DND-41 (cell line): ENCODE measurements around the gene CCDC201.

Experiments
- ATAC-seq: fragments of 200-7000 bp; cut with Tn5 transposase; 3 replicates; pipeline ENCODE4 v1.9.1; 2021; ENCODE audit warnings: low read depth; ENCODE audit not compliant: insufficient read depth
- DNase-seq: peaks from one replicate; pipeline ENCODE4 v3.0.0-alpha.2; 2020
- H2AFZ ChIP-seq: 2 replicates; pipeline ENCODE4 v1.6.0; 2012; ENCODE audit warnings: low read depth, low read length
- H3K27ac ChIP-seq: 2 replicates; pipeline ENCODE4 v1.5.1; 2012; ENCODE audit warnings: low read length, inconsistent platforms
- H3K27me3 ChIP-seq: fragments of 200-600 bp; sonication (generic); 2 replicates; pipeline ENCODE4 v1.6.0; 2012; ENCODE audit warnings: low read length, mild to moderate bottlenecking, inconsistent platforms; ENCODE audit not compliant: insufficient read depth, poor library complexity
- H3K36me3 ChIP-seq: 2 replicates; pipeline ENCODE4 v1.5.1; 2012; ENCODE audit warnings: low read length, inconsistent platforms; ENCODE audit not compliant: insufficient read depth
- H3K4me1 ChIP-seq: 2 replicates; pipeline ENCODE4 v1.5.1; 2012; ENCODE audit warnings: mild to moderate bottlenecking, low read length; ENCODE audit not compliant: insufficient read depth
- H3K4me2 ChIP-seq: 2 replicates; pipeline ENCODE4 v1.6.0; 2012; ENCODE audit warnings: mild to moderate bottlenecking, moderate library complexity, low read length, inconsistent platforms; ENCODE audit not compliant: insufficient read depth
- H3K4me3 ChIP-seq, 2 experiments: fragments of 200-600 bp in 1 of 2; shearing (Covaris generic) in 1 of 2; 2 replicates each; pipeline ENCODE4 v1.5.1; 2012 to 2016; ENCODE audit warnings: inconsistent platforms in 2 of 2, low read length in 2 of 2, mild to moderate bottlenecking in 2 of 2, low read depth in 1 of 2, moderate library complexity in 1 of 2
- H3K79me2 ChIP-seq: 2 replicates; pipeline ENCODE4 v1.6.0; 2012; ENCODE audit warnings: low read length, inconsistent platforms; ENCODE audit not compliant: insufficient read depth
- H3K9ac ChIP-seq: 2 replicates; pipeline ENCODE4 v1.6.0; 2012; ENCODE audit warnings: low read depth, mild to moderate bottlenecking, inconsistent platforms, low read length, moderate library complexity
- H3K9me3 ChIP-seq: 2 replicates; pipeline ENCODE4 v1.5.1; 2012; ENCODE audit warnings: low read length, moderate library complexity, mild to moderate bottlenecking, inconsistent platforms; ENCODE audit not compliant: insufficient read depth, severe bottlenecking
- H4K20me1 ChIP-seq: 2 replicates; pipeline ENCODE4 v1.6.0; 2012; ENCODE audit warnings: low read length; ENCODE audit not compliant: insufficient read depth
- EZH2 ChIP-seq: IDR thresholded peaks from 3 replicates; pipeline ENCODE4 v1.6.1; 2012; ENCODE audit warnings: borderline replicate concordance, low read depth, mild to moderate bottlenecking, moderate library complexity, low read length, inconsistent platforms; ENCODE audit not compliant: severe bottlenecking
- TF ChIP-seq, protein P1 (sequence below): IDR thresholded peaks from 2 replicates; pipeline ENCODE4 v1.5.1; 2012; ENCODE audit warnings: borderline replicate concordance, low read length, moderate library complexity, mild to moderate bottlenecking; ENCODE audit not compliant: poor library complexity, severe bottlenecking; ENCODE audit errors: extremely low read depth

Gene CCDC201

DNA sequence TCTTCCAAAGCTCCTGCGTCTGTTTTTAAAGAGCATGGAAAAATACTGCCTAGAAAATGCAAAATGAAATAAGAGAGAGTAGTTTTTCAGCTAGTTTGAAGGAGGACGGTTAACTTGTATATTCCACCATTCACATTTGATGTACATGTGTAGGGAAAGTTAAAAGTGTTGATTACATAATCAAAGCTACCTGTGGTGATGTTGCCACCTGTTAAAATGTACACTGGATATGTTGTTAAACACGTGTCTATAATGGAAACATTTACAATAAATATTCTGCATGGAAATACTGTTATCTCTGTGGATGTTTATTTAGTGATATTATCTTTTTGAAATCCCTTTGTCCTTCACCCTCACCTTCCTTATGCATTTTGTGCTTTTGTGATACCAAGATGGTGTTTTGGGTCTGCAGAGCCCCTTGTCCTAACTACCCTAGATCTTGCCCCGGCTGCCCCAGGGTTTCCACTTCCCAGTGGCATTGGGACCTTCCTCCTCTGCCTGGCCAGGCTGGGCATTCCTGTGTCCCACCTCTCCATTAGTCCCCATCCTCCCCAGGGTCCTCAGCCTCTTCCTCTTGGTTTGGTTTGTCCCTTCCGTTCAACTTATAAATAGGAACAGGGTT lies 20.6 kb upstream of the CCDC201 start:
- H3K9me3 ChIP-seq, result no peaks in the 10 kb centered on the region
- DNase-seq (no peak), ATAC-seq (no peak)

DNA sequence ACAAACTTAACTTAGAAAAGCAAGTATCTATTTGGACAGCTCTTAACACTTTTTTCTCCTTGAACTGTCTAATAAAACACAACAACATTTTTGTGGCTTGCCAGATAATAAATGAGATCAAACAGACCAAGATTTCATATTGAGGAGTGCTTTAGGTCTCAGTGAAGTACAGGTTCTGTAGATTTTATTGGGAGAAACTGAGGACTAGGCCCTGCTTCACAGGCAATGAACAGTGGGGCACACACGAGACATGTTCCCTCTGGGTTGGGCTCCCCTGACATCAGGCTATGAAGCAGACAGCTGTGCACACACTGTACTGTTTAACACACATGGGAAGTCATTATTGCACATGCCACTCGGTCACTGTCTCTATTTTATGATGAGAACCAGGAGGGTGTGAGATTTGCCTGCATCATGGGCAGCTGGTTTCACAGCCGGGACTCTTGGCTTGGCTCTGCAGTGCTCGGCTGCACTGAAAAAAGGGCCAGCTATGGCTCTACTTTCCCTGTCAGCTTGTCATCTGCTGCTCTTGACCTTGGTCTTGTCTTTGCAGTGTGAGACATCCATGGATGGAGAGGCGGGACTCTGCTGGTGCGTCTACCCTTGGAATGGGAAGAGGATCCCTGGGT lies 19.6 kb upstream of the CCDC201 start:
- no peaks in the 10 kb centered on the region for H3K36me3 ChIP-seq
- ATAC-seq, result no peak

More for the DNA sequence above, 20.6 kb upstream of the CCDC201 start:
- Histone ChIP-seq H3K4me3 (no peak overlapping the region), H3K36me3 (no peaks in the 10 kb centered on the region), H2AFZ (no peak overlapping the region), H3K4me2 (no peak overlapping the region), H3K79me2 (no peaks in the 10 kb centered on the region), H4K20me1 (no peaks in the 10 kb centered on the region), H3K4me1 (no peaks in the 10 kb centered on the region), H3K9ac (no peak overlapping the region), H3K27ac (no peak overlapping the region), H3K27me3 (peaks cover 15% of the 10 kb centered on the region)
- no peak for TF ChIP-seq EZH2
- TF ChIP-seq, protein P1, sequence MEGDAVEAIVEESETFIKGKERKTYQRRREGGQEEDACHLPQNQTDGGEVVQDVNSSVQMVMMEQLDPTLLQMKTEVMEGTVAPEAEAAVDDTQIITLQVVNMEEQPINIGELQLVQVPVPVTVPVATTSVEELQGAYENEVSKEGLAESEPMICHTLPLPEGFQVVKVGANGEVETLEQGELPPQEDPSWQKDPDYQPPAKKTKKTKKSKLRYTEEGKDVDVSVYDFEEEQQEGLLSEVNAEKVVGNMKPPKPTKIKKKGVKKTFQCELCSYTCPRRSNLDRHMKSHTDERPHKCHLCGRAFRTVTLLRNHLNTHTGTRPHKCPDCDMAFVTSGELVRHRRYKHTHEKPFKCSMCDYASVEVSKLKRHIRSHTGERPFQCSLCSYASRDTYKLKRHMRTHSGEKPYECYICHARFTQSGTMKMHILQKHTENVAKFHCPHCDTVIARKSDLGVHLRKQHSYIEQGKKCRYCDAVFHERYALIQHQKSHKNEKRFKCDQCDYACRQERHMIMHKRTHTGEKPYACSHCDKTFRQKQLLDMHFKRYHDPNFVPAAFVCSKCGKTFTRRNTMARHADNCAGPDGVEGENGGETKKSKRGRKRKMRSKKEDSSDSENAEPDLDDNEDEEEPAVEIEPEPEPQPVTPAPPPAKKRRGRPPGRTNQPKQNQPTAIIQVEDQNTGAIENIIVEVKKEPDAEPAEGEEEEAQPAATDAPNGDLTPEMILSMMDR, result no peak

DNA sequence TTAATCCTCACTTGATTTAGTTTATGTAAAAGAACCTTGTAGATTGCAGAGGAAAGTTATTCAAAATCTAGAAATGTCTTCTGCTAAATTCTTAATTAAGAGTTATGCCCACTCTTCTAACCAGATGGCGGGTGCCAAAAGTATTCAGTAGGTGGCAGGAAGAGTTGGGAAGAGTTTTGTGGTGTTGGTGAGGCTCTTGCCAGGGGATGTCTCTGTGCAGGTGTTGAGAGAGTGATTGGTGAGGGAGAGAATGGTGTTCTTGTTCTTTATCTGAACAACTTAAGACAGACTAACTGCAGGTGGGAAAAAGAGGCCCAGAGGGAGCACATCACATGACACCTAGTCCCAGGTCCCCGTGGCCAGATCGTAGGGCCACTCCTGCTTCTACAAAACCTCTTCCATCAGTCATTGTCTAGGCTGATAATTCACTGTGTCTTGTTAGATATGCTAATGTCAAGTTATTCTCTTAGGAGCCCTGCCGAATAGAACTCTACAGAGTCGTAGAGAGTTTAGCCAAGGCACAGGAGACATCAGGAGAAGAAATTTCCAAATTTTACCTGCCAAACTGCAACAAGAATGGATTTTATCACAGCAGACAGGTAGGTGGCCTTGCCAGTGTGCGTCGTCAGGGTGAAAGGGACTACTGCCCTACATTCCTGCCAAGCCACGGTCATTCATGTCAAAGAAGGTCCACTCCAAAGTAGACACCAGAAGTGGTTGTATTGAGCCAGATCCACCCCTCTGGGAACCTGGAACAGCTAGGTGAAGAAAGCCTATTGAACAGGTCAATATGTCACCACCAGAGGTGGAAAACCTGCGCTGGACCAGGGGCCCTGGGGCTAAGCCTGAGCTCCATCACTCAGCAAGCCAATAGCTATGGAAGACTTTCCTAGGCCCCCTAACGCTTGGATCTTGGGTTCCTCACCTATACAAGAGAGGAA lies 18.9 kb upstream of the CCDC201 start:
- H3K79me2 ChIP-seq, result no peaks in the 10 kb centered on the region
- H3K36me3 ChIP-seq, result no peaks in the 10 kb centered on the region

More for the DNA sequence above, 19.6 kb upstream of the CCDC201 start:
- Histone ChIP-seq H3K27ac (no peak overlapping the region), H3K27me3 (peaks cover 15% of the 10 kb centered on the region), H4K20me1 (no peaks in the 10 kb centered on the region), H3K4me2 (no peak overlapping the region), H3K4me1 (no peaks in the 10 kb centered on the region), H3K79me2 (no peaks in the 10 kb centered on the region), H2AFZ (no peak overlapping the region), H3K9ac (no peak overlapping the region), H3K9me3 (no peaks in the 10 kb centered on the region), H3K4me3 (no peak overlapping the region)
- no peak for DNase-seq
- TF ChIP-seq EZH2, result no peak
- TF ChIP-seq, protein P1, result no peak

More for the DNA sequence above, 18.9 kb upstream of the CCDC201 start:
- no peak overlapping the region for H3K4me2 ChIP-seq
- ATAC-seq, result no peak
- no peaks in the 10 kb centered on the region for H3K9me3 ChIP-seq
- no peak overlapping the region for H3K9ac ChIP-seq
- DNase-seq, result no peak
- peaks cover 15% of the 10 kb centered on the region for H3K27me3 ChIP-seq
- TF ChIP-seq, protein P1, result no peak
- TF ChIP-seq EZH2, result no peak
- no peak overlapping the region for H2AFZ ChIP-seq
- H3K27ac ChIP-seq, result no peak overlapping the region
- no peaks in the 10 kb centered on the region for H4K20me1 ChIP-seq
- H3K4me3 ChIP-seq, result no peak overlapping the region
- H3K4me1 ChIP-seq, result no peaks in the 10 kb centered on the region
